ENCODE data around the gene MAGEB2. TPM values are rescaled to one million over a fixed set of nuclear protein-coding genes. Genes with fewer than 3 reads are reported as not detected.

Gene MAGEB2
- total RNA-seq, 1 experiment from 2014 or later = 0.10 TPM

DNA sequence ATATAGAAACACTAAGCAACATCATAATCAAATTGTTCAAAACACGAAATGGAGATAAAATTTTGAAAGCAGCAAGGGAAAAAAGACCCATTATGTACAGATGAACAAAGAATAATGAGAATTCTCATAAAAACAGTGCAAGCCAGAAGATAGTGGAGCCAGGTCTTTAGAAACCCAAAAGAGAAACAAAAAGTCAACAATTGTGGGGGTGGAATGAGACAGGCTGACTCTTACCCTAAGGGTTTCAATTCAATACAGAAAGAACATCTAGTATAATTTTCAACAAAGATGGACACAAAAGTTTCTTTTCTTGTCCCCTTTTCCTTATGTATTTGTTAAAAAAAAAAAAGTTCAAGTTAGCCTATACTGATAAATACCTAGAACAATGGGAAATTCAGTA is 34.0 kb upstream of the MAGEB2 start:
- CTCF ChIA-PET = no interaction called here
- BruUV-seq (replicated peaks) = no TSS peak
- in situ Hi-C loops (cut with HindIII; ENCODE audit: low pct_unique_long_range_greater_than_20kb, low sequenced_read_pairs) = no loop called here
- ATAC-seq (no peak), DNase-seq (ENCODE audit: low read depth, low spot score) (no peak)
- H3K9me3 ChIP-seq (ENCODE audit: control insufficient read depth, insufficient read depth, low read depth, low read length) = no peaks in the 10 kb centered on the region
- no peak overlapping the region for H3K27ac ChIP-seq (ENCODE audit: low read length)
- no peaks in the 10 kb centered on the region for H3K36me3 ChIP-seq (ENCODE audit: control insufficient read depth, insufficient read depth, low read length)
- H3K4me3 ChIP-seq (ENCODE audit: low read depth in 2 of 2, low read length in 2 of 2) = no peak overlapping the region
- H3K4me1 ChIP-seq (ENCODE audit: control insufficient read depth, insufficient read depth, low read length) = no peaks in the 10 kb centered on the region
- no peaks in the 10 kb centered on the region for H3K27me3 ChIP-seq (ENCODE audit: control insufficient read depth, insufficient read depth, low read length)
- POLR2A ChIA-PET = no interaction called here
- intact Hi-C loops (cut with micrococcal nuclease; ENCODE audit: unreplicated experiment) = no loop called here
- TF ChIP-seq SIN3A (IDR thresholded peaks at IDR 0.05; ENCODE audit: borderline replicate concordance, insufficient read depth, low read depth, low read length) (no peak), POLR2AphosphoS5 (IDR thresholded peaks at IDR 0.05; ENCODE audit: low read depth, low read length) (no peak), TCF7L2 (IDR thresholded peaks at IDR 0.05; ENCODE audit: low read depth, low read length) (no peak)
- TF ChIP-seq, protein P1, sequence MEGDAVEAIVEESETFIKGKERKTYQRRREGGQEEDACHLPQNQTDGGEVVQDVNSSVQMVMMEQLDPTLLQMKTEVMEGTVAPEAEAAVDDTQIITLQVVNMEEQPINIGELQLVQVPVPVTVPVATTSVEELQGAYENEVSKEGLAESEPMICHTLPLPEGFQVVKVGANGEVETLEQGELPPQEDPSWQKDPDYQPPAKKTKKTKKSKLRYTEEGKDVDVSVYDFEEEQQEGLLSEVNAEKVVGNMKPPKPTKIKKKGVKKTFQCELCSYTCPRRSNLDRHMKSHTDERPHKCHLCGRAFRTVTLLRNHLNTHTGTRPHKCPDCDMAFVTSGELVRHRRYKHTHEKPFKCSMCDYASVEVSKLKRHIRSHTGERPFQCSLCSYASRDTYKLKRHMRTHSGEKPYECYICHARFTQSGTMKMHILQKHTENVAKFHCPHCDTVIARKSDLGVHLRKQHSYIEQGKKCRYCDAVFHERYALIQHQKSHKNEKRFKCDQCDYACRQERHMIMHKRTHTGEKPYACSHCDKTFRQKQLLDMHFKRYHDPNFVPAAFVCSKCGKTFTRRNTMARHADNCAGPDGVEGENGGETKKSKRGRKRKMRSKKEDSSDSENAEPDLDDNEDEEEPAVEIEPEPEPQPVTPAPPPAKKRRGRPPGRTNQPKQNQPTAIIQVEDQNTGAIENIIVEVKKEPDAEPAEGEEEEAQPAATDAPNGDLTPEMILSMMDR (IDR thresholded peaks at IDR 0.05) = no peak
- TF ChIP-seq, protein P2, sequence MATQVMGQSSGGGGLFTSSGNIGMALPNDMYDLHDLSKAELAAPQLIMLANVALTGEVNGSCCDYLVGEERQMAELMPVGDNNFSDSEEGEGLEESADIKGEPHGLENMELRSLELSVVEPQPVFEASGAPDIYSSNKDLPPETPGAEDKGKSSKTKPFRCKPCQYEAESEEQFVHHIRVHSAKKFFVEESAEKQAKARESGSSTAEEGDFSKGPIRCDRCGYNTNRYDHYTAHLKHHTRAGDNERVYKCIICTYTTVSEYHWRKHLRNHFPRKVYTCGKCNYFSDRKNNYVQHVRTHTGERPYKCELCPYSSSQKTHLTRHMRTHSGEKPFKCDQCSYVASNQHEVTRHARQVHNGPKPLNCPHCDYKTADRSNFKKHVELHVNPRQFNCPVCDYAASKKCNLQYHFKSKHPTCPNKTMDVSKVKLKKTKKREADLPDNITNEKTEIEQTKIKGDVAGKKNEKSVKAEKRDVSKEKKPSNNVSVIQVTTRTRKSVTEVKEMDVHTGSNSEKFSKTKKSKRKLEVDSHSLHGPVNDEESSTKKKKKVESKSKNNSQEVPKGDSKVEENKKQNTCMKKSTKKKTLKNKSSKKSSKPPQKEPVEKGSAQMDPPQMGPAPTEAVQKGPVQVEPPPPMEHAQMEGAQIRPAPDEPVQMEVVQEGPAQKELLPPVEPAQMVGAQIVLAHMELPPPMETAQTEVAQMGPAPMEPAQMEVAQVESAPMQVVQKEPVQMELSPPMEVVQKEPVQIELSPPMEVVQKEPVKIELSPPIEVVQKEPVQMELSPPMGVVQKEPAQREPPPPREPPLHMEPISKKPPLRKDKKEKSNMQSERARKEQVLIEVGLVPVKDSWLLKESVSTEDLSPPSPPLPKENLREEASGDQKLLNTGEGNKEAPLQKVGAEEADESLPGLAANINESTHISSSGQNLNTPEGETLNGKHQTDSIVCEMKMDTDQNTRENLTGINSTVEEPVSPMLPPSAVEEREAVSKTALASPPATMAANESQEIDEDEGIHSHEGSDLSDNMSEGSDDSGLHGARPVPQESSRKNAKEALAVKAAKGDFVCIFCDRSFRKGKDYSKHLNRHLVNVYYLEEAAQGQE (IDR thresholded peaks at IDR 0.05; ENCODE audit: insufficient read depth in 1 of 2, low read depth in 2 of 2, low read length in 1 of 2) = no peak

DNA sequence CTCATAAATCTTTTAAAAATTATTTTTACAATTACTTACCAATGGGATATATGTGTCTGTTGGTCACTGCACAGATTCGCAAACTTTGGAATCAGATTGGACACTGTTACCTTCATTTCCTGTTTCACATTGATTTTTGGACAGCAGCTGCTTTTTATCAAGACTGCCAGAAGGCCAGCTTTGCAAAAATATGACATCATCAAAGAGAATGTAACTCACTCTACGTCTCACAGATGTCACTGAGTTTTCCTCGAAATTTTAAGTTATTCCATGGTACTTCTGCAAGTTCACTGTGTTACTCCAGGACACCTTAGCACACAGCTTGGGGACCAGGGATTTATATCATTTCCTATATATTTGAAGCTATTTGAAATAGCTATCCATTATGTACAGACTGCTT is 31.8 kb upstream of the MAGEB2 start:
- no peaks in the 10 kb centered on the region for H3K27me3 ChIP-seq (ENCODE audit: control insufficient read depth, insufficient read depth, low read length)
- no TSS peak for BruUV-seq (replicated peaks)
- H3K36me3 ChIP-seq (ENCODE audit: control insufficient read depth, insufficient read depth, low read length) = no peaks in the 10 kb centered on the region
- ChIA-PET CTCF (no interaction called here), POLR2A (no interaction called here)
- DNase-seq (ENCODE audit: low read depth, low spot score) (no peak), ATAC-seq (no peak)
- in situ Hi-C loops (cut with HindIII; ENCODE audit: low pct_unique_long_range_greater_than_20kb, low sequenced_read_pairs) (no loop called here), intact Hi-C loops (cut with micrococcal nuclease; ENCODE audit: unreplicated experiment) (no loop called here)
- no peaks in the 10 kb centered on the region for H3K9me3 ChIP-seq (ENCODE audit: control insufficient read depth, insufficient read depth, low read depth, low read length)
- H3K27ac ChIP-seq (ENCODE audit: low read length) = no peak overlapping the region
- no peaks in the 10 kb centered on the region for H3K4me1 ChIP-seq (ENCODE audit: control insufficient read depth, insufficient read depth, low read length)
- TF ChIP-seq, protein P2 (IDR thresholded peaks at IDR 0.05; ENCODE audit: insufficient read depth in 1 of 2, low read depth in 2 of 2, low read length in 1 of 2) = no peak
- TF ChIP-seq TCF7L2 (IDR thresholded peaks at IDR 0.05; ENCODE audit: low read depth, low read length) (no peak), POLR2AphosphoS5 (IDR thresholded peaks at IDR 0.05; ENCODE audit: low read depth, low read length) (no peak), SIN3A (IDR thresholded peaks at IDR 0.05; ENCODE audit: borderline replicate concordance, insufficient read depth, low read depth, low read length) (no peak)
- TF ChIP-seq, protein P1 (IDR thresholded peaks at IDR 0.05) = no peak
- no peak overlapping the region for H3K4me3 ChIP-seq (ENCODE audit: low read depth in 2 of 2, low read length in 2 of 2)

Data from Panc1 (cell line).